GM21825 (cell line): ENCODE data around the gene CNOT3.
A peak's percentile ranks its signal among the peaks of the same experiment; 100 is the strongest.
"Not testable (repeated sequence)": the region's sequence is repeated elsewhere in the genome, so short reads cannot be mapped to it uniquely, and the experiment has no call there.

Source experiments
- ATAC-seq: cut with Tn5 transposase; IDR thresholded peaks from one replicate; pipeline ENCODE4 v1.9.1; 2021; ENCODE audit warnings: mild to moderate bottlenecking, moderate library complexity; ENCODE audit not compliant: unreplicated experiment

Gene CNOT3

DNA sequence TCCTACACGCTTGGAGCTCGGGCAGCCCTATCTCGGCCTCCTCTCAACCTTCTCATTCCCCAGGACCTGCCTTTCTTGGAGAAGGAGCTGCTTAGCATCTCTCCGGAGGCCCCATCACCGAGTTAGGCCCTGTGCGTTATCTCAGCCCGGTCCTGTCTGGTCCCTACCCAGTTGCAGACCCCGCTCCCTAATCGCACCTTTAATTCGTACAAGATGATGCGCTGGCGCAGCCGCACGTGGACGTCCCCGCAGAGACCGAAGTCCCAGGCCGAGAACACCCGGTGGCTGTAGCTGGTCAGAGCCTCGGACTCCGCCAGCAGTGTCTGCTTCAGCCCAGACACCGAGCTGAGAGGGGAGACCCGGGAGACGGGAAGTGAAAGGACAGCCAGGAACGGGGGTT is 27.7 kb downstream of the CNOT3 start:
- ATAC-seq: no peak

DNA sequence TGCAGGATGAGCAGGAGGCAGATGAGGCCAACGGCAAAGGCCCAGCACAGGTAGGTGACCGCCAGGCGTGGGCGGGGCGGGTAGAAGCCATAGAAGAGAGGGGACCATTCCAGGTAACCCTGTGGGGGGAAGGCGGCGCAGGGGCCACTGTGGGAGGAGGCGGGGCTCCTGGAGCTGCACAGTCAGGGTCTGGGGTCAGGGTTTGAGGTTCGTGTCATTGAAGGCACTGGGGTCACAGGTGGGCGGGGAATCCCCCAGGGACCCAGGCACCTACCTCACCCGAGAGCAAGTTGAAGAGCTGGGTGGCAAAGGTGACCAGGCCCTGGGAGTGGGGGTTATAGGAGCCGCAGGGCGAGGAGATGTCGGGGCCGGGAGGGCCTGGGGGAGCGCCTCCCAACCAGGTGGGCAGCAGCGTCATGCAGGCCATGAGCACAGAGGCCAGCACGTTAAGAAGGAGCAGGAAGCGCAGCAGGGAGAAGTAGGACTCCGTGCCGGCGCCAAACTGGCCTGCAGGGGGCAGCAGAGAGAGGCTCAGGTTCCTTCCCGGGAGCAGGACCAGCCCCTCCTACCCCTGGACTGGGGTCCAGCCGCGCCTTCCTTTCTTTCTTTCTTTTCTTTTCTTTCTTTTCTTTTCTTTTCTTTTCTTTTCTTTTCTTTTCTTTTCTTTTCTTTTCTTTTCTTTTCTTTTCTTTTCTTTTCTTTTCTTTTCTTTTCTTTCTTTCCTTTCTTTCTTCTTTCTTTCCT is 30.8 kb downstream of the CNOT3 start:
- ATAC-seq: no peak

DNA sequence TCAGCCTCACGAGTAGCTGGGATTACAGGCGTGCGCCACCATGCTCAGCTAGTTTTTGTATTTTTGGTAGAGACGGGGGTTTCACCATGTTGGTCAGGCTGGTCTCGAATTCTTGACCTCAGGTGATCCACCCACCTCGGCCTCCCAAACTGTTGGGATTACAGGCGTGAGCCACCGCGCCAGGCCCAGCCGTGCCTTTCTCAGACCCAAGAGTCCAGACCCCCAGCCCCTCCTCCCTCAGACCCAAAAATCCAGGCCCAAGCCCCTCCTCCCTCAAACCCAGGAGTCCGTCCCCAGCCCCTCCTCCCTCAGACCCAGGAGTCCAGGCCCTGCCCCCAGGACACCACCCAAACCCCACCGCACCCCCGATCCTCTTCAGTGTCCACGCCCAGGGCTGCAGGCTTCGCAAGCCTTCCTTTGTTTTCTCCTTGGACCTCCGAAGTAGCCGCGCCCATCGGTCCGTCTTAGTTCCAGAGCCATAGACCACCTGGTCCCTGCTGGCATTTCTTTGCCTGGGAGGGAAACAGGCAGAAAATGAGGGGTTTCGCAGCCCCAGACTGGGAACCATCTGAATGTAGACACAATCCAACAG is 31.7 kb downstream of the CNOT3 start:
- no peak for ATAC-seq

DNA sequence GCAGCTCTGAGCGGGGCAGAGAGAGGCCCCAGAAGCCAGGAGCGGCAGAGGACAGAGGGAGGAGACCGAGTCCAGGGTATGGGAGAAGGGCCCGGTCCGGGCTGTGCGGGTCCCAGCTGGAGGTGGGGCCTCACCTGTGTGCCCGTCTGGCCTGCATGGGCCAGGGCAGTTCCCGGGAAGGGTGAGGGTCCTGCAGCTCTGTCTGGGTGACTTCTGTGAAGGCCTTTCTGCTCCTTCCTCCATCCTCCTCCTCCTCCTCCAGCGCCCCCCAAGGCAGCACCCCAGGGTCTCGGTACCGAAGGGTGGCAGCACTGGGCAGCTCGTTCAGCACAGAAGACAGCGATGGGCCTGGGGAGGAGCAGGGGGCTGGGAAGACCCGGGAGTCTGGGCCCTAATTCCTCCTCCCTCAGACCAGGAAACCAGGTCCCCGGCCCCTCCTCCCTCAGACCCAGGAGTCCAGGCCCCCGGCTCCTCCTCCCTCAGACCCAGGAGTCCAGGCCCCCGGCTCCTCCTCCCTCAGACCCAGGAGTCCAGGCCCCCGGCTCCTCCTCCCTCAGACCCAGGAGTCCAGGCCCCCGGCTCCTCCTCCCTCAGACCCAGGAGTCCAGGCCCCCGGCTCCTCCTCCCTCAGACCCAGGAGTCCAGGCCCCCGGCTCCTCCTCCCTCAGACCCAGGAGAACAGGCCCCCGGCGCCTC is 34.3 kb downstream of the CNOT3 start:
- ATAC-seq: not testable (repeated sequence)

DNA sequence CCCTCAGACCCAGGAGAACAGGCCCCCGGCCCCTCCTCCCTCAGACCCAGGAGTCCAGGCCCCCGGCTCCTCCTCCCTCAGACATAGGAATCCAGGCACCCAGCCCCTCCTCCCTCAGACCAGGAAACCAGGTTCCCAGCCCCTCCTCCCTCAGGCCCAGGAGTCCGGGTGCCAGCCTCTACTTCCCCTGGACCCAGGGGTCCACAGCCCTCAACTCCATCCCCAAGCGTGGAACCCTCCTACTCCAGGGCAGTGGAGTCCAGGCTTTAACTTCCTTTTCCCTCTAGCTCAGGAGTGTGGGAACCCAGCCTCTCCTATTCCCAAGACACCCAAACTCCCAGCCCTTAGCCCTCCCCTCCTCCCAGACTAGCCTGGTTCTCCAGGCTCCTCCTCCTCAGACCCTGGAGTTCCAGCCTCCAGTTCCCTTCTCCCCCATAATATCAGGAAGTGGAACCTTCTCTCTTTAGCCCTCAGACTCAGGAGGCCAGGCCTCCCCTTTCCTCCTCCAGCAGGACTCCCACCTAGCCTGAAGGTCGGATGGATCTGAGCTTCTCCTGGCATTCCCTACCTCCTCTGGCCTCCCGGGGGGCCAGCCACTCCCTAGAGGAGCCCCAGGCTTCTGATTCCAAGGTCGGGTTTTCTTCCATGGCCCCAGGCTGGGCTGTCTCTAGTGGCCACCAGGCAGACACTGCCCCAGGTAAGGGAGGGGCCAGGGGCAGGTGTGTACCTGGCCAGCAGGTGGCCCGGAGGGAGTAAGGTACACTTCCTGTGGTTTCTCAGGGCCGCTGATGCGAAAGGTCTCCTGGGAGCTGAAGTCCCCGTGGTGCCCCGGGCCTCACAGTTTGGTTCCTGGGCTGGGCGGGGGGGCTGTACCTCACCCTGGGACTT is 35.2 kb downstream of the CNOT3 start, which contains the start of gene TMC4:
Gene TMC4, minus strand, starts transcription at position 690 of the 888 bp plus-strand sequence. Its CDS starts 43 bp downstream, at position 647.
- no peak for ATAC-seq

DNA sequence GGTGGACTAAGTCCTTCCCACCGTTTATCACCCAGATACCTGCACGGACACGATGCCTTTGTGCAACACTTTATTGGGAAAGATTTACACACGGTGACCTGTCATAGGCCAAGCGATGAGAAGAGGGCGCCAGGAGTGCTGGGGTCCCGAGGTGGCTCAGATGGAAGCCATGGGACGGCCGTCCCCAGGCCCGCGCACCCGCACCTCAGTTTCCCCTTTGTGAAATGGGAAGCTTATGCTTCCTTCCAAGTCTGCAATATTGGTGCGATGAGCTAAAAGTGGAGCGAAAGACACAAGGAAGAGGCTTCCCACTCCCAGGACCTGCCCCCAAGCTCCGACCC is 35.8 kb downstream of the CNOT3 start:
- ATAC-seq: no peak

DNA sequence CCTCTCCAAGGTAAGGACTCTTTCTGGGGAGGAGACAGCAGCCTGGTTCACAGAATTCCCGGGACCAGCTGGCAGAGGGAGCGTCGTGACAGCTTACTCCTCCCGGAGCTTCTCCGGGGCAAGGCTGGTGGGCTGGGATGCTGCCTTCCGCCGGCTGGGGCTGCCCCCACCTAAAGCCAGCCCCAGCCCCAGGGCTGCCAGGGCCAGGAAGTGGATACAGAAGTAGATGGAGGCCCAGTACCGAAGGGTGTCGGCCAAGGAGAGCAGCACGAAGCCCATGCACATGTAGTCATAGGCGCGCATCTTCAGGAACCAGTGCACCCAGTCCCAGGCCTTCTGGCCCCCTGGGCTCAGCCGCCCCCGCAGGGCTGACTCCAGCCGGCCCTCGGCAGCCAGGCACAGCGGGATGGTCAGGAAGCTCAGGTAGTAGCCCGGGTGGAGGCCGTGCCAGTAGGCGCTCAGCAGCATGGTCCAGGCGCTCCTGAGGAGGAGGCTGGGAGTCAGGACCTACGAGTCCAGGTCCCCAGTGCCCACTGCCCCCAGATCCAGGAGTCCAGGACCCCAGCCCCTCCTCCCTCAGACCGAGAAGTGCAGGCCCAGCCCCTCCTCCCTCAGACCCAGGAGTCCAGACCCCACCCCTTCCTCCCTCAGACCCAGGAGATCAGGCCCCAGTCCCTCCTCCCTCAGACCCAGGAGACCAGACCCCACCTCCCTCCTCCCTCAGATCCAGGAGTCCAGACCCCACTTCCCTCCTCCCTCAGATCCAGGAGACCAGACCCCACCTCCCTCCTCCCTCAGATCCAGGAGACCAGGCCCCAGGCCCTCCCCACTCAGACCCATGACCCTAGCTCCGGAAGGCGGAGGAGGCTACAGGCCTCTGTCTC is 36.6 kb downstream of the CNOT3 start:
- no peak for ATAC-seq

DNA sequence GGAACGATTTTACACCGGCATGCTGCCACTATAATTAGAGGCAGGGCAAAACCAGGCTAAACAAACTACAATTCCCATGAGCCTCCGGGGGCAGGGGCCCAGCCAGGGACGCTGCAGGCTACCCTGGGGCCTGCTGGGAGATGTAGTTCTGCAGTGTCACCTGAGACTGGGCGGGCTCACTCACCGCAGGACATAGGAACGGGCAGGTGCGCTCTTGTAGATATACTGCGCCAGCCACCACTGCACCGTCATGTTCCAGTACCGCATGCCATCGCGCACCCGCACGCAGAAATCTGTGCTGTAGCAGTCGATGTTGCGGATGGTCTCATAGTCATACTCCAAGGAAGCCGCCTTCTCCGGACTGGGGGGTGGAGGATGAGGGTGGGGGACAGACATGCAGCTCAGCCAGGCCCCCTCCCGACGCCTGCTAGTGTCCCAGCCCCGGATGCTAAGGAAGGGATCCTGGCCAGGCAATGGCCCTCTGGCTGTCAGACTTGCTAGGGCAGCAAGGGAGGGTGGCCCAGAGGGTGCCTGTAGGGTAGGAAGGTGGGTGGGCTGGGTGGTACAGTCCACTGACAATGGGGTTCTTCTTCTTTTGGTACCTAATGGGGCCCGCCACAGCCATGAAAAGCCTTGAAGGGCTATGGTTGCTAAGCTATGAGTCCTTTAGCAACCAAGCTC is 41.2 kb downstream of the CNOT3 start:
- ATAC-seq: no peak

DNA sequence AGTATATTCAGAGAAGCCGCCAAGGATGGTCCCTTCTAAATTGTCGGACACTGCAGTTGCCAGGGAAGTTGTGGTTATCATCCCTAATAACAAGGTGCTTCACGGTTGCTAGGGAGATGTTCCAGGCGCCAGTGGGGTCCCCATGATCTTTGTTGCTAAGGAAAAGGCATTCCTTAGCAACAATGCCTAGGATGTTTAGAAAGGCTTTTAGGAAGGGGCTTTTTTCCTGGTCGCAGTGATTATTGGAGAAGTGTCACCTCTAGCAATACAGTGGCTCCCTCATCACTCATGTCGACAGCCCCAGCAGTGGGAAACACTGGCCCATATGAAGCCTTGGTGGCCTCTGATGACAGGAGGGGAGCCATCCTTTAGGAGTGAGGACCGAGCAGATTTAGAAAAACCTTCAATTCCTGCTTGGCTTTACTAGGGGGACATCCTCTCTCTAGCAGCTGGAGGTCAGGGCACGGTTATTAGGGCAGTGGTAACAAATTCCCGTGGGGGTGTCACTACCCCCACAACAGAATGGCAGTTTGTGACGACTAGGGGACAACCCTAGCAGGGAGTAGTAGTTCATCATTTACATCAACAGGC is 41.8 kb downstream of the CNOT3 start:
- ATAC-seq: no peak

DNA sequence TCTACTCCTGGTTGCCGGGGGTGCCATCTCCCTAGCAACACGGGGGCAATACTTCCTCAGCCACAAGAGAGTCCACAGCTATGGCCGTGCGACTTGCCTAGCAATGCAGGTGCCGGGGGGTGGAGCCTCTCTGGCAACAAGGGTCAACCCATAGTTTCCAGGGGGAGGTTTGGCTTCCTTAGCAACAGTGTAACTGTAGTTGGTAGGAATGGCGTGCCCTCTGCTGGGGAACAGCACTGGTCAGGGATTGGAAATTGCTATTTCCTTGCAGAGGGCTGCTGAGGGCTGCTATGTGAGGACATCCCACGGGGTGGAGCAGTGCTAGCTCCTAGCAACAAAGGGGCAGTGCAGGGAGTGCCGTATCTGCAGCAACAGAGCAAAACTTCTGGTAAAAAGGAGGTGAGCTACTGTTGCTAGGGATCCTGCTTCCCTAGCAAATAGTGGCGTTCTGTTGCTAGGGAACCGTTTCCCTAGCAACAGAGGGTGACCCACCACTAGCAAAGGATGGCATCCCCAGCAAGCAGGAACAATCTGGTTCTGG is 42.4 kb downstream of the CNOT3 start:
- ATAC-seq: no peak

DNA sequence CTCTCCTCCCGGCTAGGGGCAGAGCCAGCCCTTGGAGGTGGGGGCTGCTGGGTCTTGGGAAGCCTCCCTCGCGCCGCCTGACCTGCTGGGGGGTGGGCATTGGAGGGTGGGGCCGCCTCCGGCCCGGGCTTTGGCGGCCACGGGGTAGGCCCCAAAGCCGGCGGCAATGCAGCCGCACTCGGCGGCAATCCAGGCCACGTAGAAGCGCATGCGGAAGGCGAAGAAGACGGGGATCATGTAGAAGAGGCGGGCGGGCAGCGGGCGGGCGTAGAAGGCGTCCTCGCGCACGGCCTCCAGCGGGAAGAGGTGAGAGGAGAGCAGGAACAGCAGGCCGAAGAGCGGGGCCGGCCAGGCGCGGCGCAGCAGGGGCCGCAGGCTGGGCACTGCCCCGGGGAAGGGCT is 43.1 kb downstream of the CNOT3 start:
- no peak for ATAC-seq

DNA sequence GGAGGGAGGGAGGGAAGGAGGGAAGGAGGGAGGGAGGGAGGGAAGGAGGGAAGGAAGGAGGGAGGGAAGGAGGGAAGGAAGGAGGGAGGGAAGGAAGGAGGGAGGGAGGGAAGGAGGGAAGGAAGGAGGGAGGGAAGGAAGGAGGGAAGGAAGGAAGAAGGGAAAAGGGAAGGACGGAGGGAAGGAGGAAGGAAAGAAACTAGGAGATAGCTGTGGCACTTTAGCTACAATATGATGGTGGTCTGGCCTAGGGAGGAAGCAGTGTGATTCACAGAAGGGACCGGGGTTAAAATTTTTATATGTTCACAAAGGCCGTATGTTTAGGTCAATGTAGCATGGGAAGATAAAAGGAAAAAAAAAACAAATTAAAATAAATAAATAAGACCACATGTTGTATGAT is 44.3 kb downstream of the CNOT3 start:
- ATAC-seq: not testable (repeated sequence)

DNA sequence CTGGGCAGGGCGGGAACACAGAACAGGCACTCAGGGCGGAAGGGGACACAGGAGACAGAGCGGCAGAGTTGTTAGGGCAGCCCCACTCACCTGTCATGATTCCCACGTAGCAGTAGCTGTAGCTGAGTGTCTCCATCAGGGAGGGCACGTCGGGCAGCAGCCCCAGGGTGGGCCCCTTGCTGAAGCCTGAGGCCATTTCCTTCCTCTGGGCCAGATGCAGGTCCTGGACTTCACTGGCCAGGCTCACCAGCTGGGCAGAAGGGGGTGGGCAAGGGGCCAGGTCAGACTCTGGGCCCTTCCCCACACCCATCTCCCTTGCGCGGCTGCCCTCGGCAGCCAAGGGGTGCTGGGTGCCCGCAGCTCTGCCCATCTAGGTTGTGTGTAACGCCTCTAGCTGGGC is 45.9 kb downstream of the CNOT3 start:
- no peak for ATAC-seq

DNA sequence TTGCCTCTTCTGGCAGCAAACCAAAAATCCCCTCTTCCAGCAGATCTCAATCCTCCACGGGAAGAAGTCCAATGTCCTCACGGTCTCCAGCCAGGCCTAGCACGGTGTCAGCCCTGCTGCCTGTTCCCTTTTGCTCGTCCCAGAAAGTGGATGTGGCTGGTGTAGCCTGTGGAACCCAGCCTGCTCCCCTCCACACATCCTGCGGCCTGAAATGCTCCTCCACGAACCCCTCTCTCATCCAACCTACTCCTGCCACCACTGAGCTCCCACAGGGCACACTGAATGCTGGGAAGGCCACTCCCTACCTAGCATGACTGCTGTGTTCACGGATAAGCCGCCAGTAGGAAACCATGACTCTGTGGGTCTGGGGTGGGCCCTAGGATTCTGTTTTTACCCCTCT is 48.8 kb downstream of the CNOT3 start:
- ATAC-seq: no peak

DNA sequence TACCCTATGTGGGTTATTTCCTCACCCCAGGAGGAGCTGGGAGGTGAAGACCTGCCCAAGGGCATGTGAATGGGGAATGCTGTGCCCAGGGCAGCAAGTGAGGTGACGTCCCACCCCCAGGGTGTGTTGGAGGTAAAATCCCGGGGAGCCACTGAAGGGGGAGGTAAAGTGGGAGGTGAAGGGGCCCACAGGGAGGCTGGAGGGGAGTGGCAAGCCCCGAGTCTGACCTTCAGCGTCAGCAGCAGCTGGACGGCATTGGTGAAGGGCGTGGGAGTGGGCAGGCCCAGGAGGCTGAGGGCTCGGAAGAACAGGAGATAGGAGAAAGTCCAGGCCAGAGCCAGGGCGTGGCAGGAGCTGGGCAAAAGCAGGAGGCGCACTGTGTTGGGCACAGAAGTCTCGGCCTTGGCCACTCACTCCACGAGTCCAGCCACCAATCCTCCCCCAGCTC is 49.4 kb downstream of the CNOT3 start:
- no peak for ATAC-seq

DNA sequence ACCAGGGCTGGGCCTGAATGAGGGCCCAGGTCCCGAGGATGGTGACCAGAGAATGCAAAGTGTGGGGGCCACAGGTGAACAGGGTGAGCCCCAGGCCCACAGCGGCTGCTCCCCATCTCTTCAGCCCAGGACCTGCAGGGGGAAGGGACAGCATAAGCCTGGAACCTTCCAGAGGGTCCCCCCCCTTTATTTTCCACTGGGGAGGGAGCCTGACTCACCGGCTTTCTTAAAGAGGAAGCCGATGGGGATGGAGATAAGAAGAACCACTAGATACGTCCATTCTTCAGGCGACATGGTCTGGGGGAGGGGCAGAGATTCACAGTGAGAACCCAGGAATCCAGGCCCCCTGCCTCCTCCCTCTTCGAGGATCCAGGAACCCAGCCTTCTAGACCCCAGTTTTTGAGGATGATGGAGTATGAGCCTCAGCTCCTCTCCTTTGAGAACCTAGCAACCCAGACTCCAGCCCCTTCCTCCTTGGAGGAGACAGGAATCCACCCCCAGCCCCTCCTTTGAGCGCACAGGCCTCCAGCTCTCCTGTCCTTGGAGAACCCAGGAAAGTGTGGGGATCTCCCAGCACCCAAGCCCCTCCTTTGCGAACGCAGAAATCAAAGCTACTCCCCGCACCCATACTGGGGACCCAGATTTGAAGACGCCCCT is 50.8 kb downstream of the CNOT3 start:
- no peak for ATAC-seq

DNA sequence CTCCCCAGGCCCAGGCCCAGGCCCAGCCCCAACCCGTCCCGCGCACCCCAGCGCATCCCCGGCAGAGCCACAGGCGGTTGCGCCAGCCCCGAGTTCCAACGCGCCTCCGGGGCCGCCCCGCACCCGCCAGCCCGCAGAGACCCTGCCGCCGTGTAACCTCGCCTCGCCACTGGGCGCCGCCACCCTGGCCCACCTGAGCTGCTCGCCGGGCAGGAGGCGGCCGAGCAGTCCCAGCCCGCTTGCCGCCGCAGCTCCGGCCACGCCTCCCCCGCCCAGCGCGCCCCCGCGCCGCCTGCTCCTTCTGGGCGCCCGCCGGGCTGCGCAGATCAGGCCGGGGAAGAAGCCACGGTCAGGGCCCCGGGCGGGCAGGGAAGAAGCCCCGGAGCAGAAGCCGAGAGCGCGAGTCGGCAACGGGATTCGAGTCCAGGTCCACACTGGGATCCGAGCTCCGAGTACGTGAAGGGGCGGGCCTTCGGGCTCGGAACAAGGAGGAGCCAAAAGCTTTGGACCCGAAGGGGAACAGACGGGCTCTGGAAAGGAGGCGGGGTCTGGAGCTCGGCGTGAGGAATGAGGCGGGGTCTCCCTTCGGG is 51.7 kb downstream of the CNOT3 start, which contains the start of gene MBOAT7:
Gene MBOAT7, minus strand, starts transcription at position 436 of the 590 bp plus-strand sequence. CDS start 1,072 bp downstream, outside the sequence.
- peak; percentile 14 for ATAC-seq
